IMR-90 (cell line): ENCODE data around the gene EPHA5. TPM values are rescaled to one million over a fixed set of nuclear protein-coding genes. Genes with fewer than 3 reads are reported as not detected.

Experiments used
- ATAC-seq: fragments of 200-7000 bp; cut with Tn5 transposase; 2 replicates; pipeline ENCODE4 v1.9.1; 2020; ENCODE audit warnings: low read depth, mild to moderate bottlenecking, moderate library complexity
- BruUV-seq: library from RNA; stranded (reverse); fragments of 400-500 nt; replicated peaks from 2 replicates; lab custom pipeline; 2021; lab: Mats Ljungman, UMichigan
- CTCF ChIA-PET: fragments of 300-600 bp; formaldehyde crosslinking; extraction: SDS; loops from one replicate; lab custom pipeline; 2021; ENCODE audit warnings: antibody characterized with exemption; lab: Yijun Ruan, JAX
- POLR2A ChIA-PET: fragments of 300-600 bp; sonication (Branson Sonifier 250); formaldehyde crosslinking; loops from one replicate; lab custom pipeline; 2022; ENCODE audit warnings: antibody characterized with exemption; ENCODE audit not compliant: unreplicated experiment; lab: Charles Lee
- DNase-seq: peaks from one replicate; pipeline ENCODE4 v3.0.0; 2013
- H2AFZ ChIP-seq: replicated peaks from 2 replicates; pipeline ENCODE3; 2013; ENCODE audit warnings: low read length, mild to moderate bottlenecking; ENCODE audit not compliant: poor library complexity
- H2AK5ac ChIP-seq: 2 replicates; pipeline ENCODE4 v1.6.1; 2013; ENCODE audit warnings: low read depth, low read length, inconsistent platforms
- H2AK9ac ChIP-seq: replicated peaks from 2 replicates; pipeline ENCODE3; 2013; ENCODE audit warnings: mild to moderate bottlenecking, low read depth, low read length, moderate library complexity; ENCODE audit not compliant: poor library complexity
- H2BK120ac ChIP-seq: 2 replicates; pipeline ENCODE4 v1.6.1; 2013; ENCODE audit warnings: low read depth, low read length, inconsistent platforms
- H2BK15ac ChIP-seq: 3 replicates; pipeline ENCODE4 v1.6.1; 2013; ENCODE audit warnings: low read depth, low read length, inconsistent platforms
- H2BK20ac ChIP-seq: 2 replicates; pipeline ENCODE4 v1.6.1; 2013; ENCODE audit warnings: low read depth, mild to moderate bottlenecking, inconsistent platforms, low read length, moderate library complexity
- H2BK5ac ChIP-seq: 2 replicates; pipeline ENCODE4 v1.6.1; 2013; ENCODE audit warnings: mild to moderate bottlenecking, low read depth, low read length, inconsistent platforms; ENCODE audit not compliant: poor library complexity, severe bottlenecking
- H3K14ac ChIP-seq: replicated peaks from 2 replicates; pipeline ENCODE4 v1.6.1; 2013; ENCODE audit warnings: low read depth, low read length, inconsistent platforms
- H3K18ac ChIP-seq: 2 replicates; pipeline ENCODE4 v1.6.1; 2013; ENCODE audit warnings: low read depth, low read length, control low read depth
- H3K23ac ChIP-seq: 2 replicates; pipeline ENCODE4 v1.6.1; 2013; ENCODE audit warnings: low read depth, low read length, inconsistent platforms
- H3K27ac ChIP-seq: 2 replicates; pipeline ENCODE4 v1.5.1; 2013; ENCODE audit warnings: mild to moderate bottlenecking, control low read depth, low read length; ENCODE audit not compliant: insufficient read depth
- H3K27me3 ChIP-seq: 2 replicates; pipeline ENCODE4 v1.6.1; 2013; ENCODE audit warnings: low read length; ENCODE audit not compliant: control insufficient read depth, insufficient read depth
- H3K36me3 ChIP-seq: 2 replicates; pipeline ENCODE4 v1.6.1; 2013; ENCODE audit warnings: low read length, mixed read lengths; ENCODE audit not compliant: control insufficient read depth, insufficient read depth
- H3K4ac ChIP-seq: 2 replicates; pipeline ENCODE4 v1.6.1; 2013; ENCODE audit warnings: low read depth, low read length, inconsistent platforms
- H3K4me1 ChIP-seq: 2 replicates; pipeline ENCODE4 v1.6.1; 2013; ENCODE audit warnings: low read length, mixed read lengths; ENCODE audit not compliant: control insufficient read depth, insufficient read depth
- H3K4me2 ChIP-seq: 2 replicates; pipeline ENCODE4 v1.6.1; 2013; ENCODE audit warnings: low read depth, mild to moderate bottlenecking, control low read depth, low read length, moderate library complexity
- H3K4me3 ChIP-seq: 2 replicates; pipeline ENCODE4 v1.5.1; 2013; ENCODE audit warnings: low read depth, mild to moderate bottlenecking, control low read depth, low read length, moderate library complexity; ENCODE audit not compliant: insufficient read depth
- H3K56ac ChIP-seq: 2 replicates; pipeline ENCODE4 v1.6.1; 2013; ENCODE audit warnings: low read length, inconsistent platforms; ENCODE audit not compliant: insufficient read depth; ENCODE audit errors: extremely low read depth
- H3K79me1 ChIP-seq, 2 experiments: 2 replicates each; pipeline ENCODE4 v1.6.1; 2013; ENCODE audit warnings: low read length in 2 of 2, inconsistent platforms in 1 of 2, low read depth in 1 of 2
- H3K9ac ChIP-seq: 2 replicates; pipeline ENCODE4 v1.6.1; 2013; ENCODE audit warnings: low read depth, low read length, control low read depth
- H3K9me1 ChIP-seq: 2 replicates; pipeline ENCODE4 v1.6.1; 2013; ENCODE audit warnings: low read length, inconsistent platforms; ENCODE audit not compliant: insufficient read depth
- H3K9me3 ChIP-seq: 2 replicates; pipeline ENCODE4 v1.6.1; 2013; ENCODE audit warnings: low read length; ENCODE audit not compliant: control insufficient read depth, insufficient read depth
- H4K20me1 ChIP-seq: 2 replicates; pipeline ENCODE4 v1.6.1; 2013; ENCODE audit warnings: low read length, inconsistent platforms; ENCODE audit not compliant: insufficient read depth
- H4K5ac ChIP-seq: 2 replicates; pipeline ENCODE4 v1.6.1; 2013; ENCODE audit warnings: mild to moderate bottlenecking, low read depth, low read length, control low read depth
- H4K8ac ChIP-seq, 2 experiments: 2 replicates each; pipeline ENCODE4 v1.6.1; 2013; ENCODE audit warnings: low read depth in 2 of 2, low read length in 2 of 2, control low read depth in 1 of 2, inconsistent platforms in 1 of 2
- H4K91ac ChIP-seq: 2 replicates; pipeline ENCODE4 v1.6.1; 2013; ENCODE audit warnings: low read depth, low read length, inconsistent platforms; ENCODE audit not compliant: insufficient read depth
- BHLHE40 ChIP-seq: fragments of 150-350 bp; IDR thresholded peaks from 2 replicates; pipeline ENCODE4 v1.6.1; 2016; ENCODE audit warnings: mild to moderate bottlenecking, low read depth, low read length
- CEBPB ChIP-seq: IDR thresholded peaks from 2 replicates; pipeline ENCODE4 v1.6.1; 2012; ENCODE audit warnings: low read depth, low read length, improper control_type of control experiment
- CHD1 ChIP-seq: IDR thresholded peaks from 2 replicates; pipeline ENCODE4 v1.6.1; 2012; ENCODE audit warnings: low read depth, low read length, improper control_type of control experiment
- CTCF ChIP-seq: conservative IDR thresholded peaks from 2 replicates; pipeline ENCODE4 v1.5.1; 2012; ENCODE audit warnings: mild to moderate bottlenecking, low read depth, low read length, improper control_type of control experiment
- ELK1 ChIP-seq: fragments of 150-350 bp; IDR thresholded peaks from 2 replicates; pipeline ENCODE4 v1.6.1; 2016; ENCODE audit warnings: low read depth, mild to moderate bottlenecking, low read length, moderate library complexity, borderline replicate concordance
- FOS ChIP-seq: fragments of 150-350 bp; IDR thresholded peaks from 2 replicates; pipeline ENCODE4 v1.6.1; 2016; ENCODE audit warnings: low read depth, low read length
- MAFK ChIP-seq: IDR thresholded peaks from 2 replicates; pipeline ENCODE4 v1.6.1; 2012; ENCODE audit warnings: low read depth, low read length, improper control_type of control experiment
- MAZ ChIP-seq: IDR thresholded peaks from 2 replicates; pipeline ENCODE4 v1.6.1; 2012; ENCODE audit warnings: low read depth, mild to moderate bottlenecking, low read length, improper control_type of control experiment, moderate library complexity, borderline replicate concordance
- MXI1 ChIP-seq: IDR thresholded peaks from 2 replicates; pipeline ENCODE4 v1.6.1; 2012; ENCODE audit warnings: low read depth, mild to moderate bottlenecking, low read length, moderate library complexity, borderline replicate concordance
- NFE2L2 ChIP-seq: fragments of 150-350 bp; IDR thresholded peaks from 2 replicates; pipeline ENCODE4 v1.6.1; 2016; ENCODE audit warnings: low read depth, mild to moderate bottlenecking, low read length
- POLR2A ChIP-seq: IDR thresholded peaks from 2 replicates; pipeline ENCODE4 v1.6.1; 2012; ENCODE audit warnings: mild to moderate bottlenecking, low read depth, low read length
- RAD21 ChIP-seq: IDR thresholded peaks from 2 replicates; pipeline ENCODE4 v1.6.1; 2012; ENCODE audit warnings: low read length, improper control_type of control experiment
- RCOR1 ChIP-seq: IDR thresholded peaks from 2 replicates; pipeline ENCODE4 v1.6.1; 2012; ENCODE audit warnings: mild to moderate bottlenecking, low read length, improper control_type of control experiment; ENCODE audit not compliant: insufficient replicate concordance
- RFX5 ChIP-seq: IDR thresholded peaks from 2 replicates; pipeline ENCODE4 v1.8.0; 2012; ENCODE audit warnings: low read depth, mild to moderate bottlenecking, low read length, moderate library complexity
- SMC3 ChIP-seq: fragments of 150-350 bp; IDR thresholded peaks from 2 replicates; pipeline ENCODE4 v1.6.1; 2016; ENCODE audit warnings: low read depth, mild to moderate bottlenecking, antibody characterized with exemption, low read length, moderate library complexity
- USF2 ChIP-seq: fragments of 150-350 bp; IDR thresholded peaks from 2 replicates; pipeline ENCODE4 v1.6.1; 2017; ENCODE audit warnings: mild to moderate bottlenecking, antibody characterized with exemption, low read length, low read depth
- dilution Hi-C: fragments of 300-500 bp; cut with HindIII; formaldehyde crosslinking; loops from one replicate; pipeline ENCODE4 v1.14.3; 2018; ENCODE audit warnings: low sequenced_read_pairs; ENCODE audit not compliant: unreplicated experiment
- in situ Hi-C: fragments of 300-500 bp; cut with MboI; formaldehyde crosslinking; loops from 3 replicates; pipeline ENCODE4 v1.14.3; 2019; ENCODE audit warnings: low sequenced_read_pairs, inconsistent platforms, mixed read lengths
- intact Hi-C: fragments of 100-400 bp; cut with micrococcal nuclease; formaldehyde crosslinking; loops from 2 replicates; pipeline ENCODE4 v1.10.0; 2022
- polyA plus RNA-seq, 3 experiments: library from polyadenylated mRNA; depleted of rRNA; stranded (reverse); fragments of >200 nt; gene quantifications; 2 replicates each; pipeline ENCODE4 v1.2.3, GENCODE V29; 2012; ENCODE audit warnings: low replicate concordance in 1 of 3
- total RNA-seq: library from RNA; depleted of rRNA; stranded (reverse); fragments of >200 nt; gene quantifications from 2 replicates; pipeline ENCODE4 v1.2.3, GENCODE V29; 2012

Gene EPHA5
- total and polyA plus RNA-seq, 2 of the 4 experiments (the other 2 are of a cell fraction) = 0.07 to 0.18 TPM

- Histone ChIP-seq H2AFZ (no peak overlapping the region), H2BK20ac (no peak overlapping the region), H3K4me3 (no peak overlapping the region), H3K4me1 (no peaks in the 10 kb centered on the region), H2AK9ac (no peak overlapping the region), H3K18ac (no peak overlapping the region), H2BK120ac (no peak overlapping the region), H3K9me1 (no peaks in the 10 kb centered on the region), H3K79me1 (no peaks in the 10 kb centered on the region), H2AK5ac (no peak overlapping the region), H4K20me1 (no peaks in the 10 kb centered on the region), H3K9me3 (no peaks in the 10 kb centered on the region), H3K4me2 (no peak overlapping the region), H2BK15ac (no peak overlapping the region), H3K56ac (no peak overlapping the region), H4K5ac (no peak overlapping the region), H3K9ac (no peak overlapping the region), H3K27ac (no peak overlapping the region), H3K4ac (no peak overlapping the region), H3K14ac (no peak overlapping the region), H2BK5ac (no peak overlapping the region), H4K8ac (no peak overlapping the region), H3K27me3 (no peaks in the 10 kb centered on the region), H4K91ac (no peak overlapping the region), H3K23ac (no peak overlapping the region), H3K36me3 (no peaks in the 10 kb centered on the region)
- dilution Hi-C loops = no loop called here
- ChIA-PET POLR2A (no interaction called here), CTCF (no interaction called here)
- no peak for DNase-seq
- in situ Hi-C loops = no loop called here
- no TSS peak for BruUV-seq
- TF ChIP-seq NFE2L2 (no peak), ELK1 (no peak), FOS (no peak), SMC3 (no peak), RCOR1 (no peak), MAZ (no peak), RAD21 (no peak), MAFK (no peak), RFX5 (no peak), CEBPB (no peak), USF2 (no peak), BHLHE40 (no peak), CHD1 (no peak), POLR2A (no peak), MXI1 (no peak), CTCF (no peak)
- no peak for ATAC-seq
- intact Hi-C loops = no loop called here
Observed at GRCh38 chr4:65456579-65456978, 213.7 kb downstream of the EPHA5 start.
